ENCODE results near the gene TBC1D22A. TPM values are rescaled to one million over a fixed set of nuclear protein-coding genes. Genes with fewer than 3 reads are reported as not detected.

TBC1D22A gene
- total RNA-seq, 1 donor from 2014 or later: 6.8 TPM

- H3K4me1 ChIP-seq (ENCODE audit: control insufficient read depth in 3 of 3, insufficient read depth in 3 of 3, low read length in 3 of 3): no peaks in the 10 kb centered on the region
- no peak overlapping the region for H3K9ac ChIP-seq (ENCODE audit: low read depth in 1 of 3, low read length in 3 of 3)
- peaks cover 0 to 8% (median 4%) of the 10 kb centered on the region in 3 donors for H3K27me3 ChIP-seq (ENCODE audit: control insufficient read depth in 3 of 3, insufficient read depth in 3 of 3, low read length in 3 of 3)
- H3K4me3 ChIP-seq (ENCODE audit: low read length in 3 of 3): no peak overlapping the region
- no peaks in the 10 kb centered on the region for H3K36me3 ChIP-seq (ENCODE audit: control insufficient read depth in 3 of 3, insufficient read depth in 3 of 3, low read length in 3 of 3)
- H3K9me3 ChIP-seq (ENCODE audit: control insufficient read depth in 3 of 3, low read length in 3 of 3): peaks cover 0 to 3% (median 0%) of the 10 kb centered on the region in 3 donors
- H3K27ac ChIP-seq (ENCODE audit: low read depth, low read length): no peak overlapping the region
Observed at GRCh38 chr22:47213571-47214230, 451.3 kb downstream of the TBC1D22A start.

- no peaks in the 10 kb centered on the region for H3K4me1 ChIP-seq (ENCODE audit: control insufficient read depth in 3 of 3, insufficient read depth in 3 of 3, low read length in 3 of 3)
- H3K9me3 ChIP-seq (ENCODE audit: control insufficient read depth in 3 of 3, low read length in 3 of 3): peaks cover 0 to 3% (median 0%) of the 10 kb centered on the region in 3 donors
- H3K9ac ChIP-seq (ENCODE audit: low read depth in 1 of 3, low read length in 3 of 3): no peak overlapping the region
- no peak overlapping the region for H3K4me3 ChIP-seq (ENCODE audit: low read length in 3 of 3)
- H3K27ac ChIP-seq (ENCODE audit: low read depth, low read length): no peak overlapping the region
- no peaks in the 10 kb centered on the region for H3K36me3 ChIP-seq (ENCODE audit: control insufficient read depth in 3 of 3, insufficient read depth in 3 of 3, low read length in 3 of 3)
- H3K27me3 ChIP-seq (ENCODE audit: control insufficient read depth in 3 of 3, insufficient read depth in 3 of 3, low read length in 3 of 3): peaks cover 0 to 9% (median 9%) of the 10 kb centered on the region in 3 donors
Observed at GRCh38 chr22:47215851-47216250, 453.4 kb downstream of the TBC1D22A start.

GRCh38 chr22:47218671-47219070 lies 456.2 kb downstream of the TBC1D22A start:
- Histone ChIP-seq H3K9ac (ENCODE audit: low read depth in 1 of 3, low read length in 3 of 3) (no peak overlapping the region), H3K9me3 (ENCODE audit: control insufficient read depth in 3 of 3, low read length in 3 of 3) (peaks cover 0 to 5% (median 0%) of the 10 kb centered on the region in 3 donors), H3K4me3 (ENCODE audit: low read length in 3 of 3) (no peak overlapping the region), H3K27me3 (ENCODE audit: control insufficient read depth in 3 of 3, insufficient read depth in 3 of 3, low read length in 3 of 3) (peaks cover 0 to 15% (median 9%) of the 10 kb centered on the region in 3 donors), H3K27ac (ENCODE audit: low read depth, low read length) (no peak overlapping the region), H3K36me3 (ENCODE audit: control insufficient read depth in 3 of 3, insufficient read depth in 3 of 3, low read length in 3 of 3) (no peaks in the 10 kb centered on the region), H3K4me1 (ENCODE audit: control insufficient read depth in 3 of 3, insufficient read depth in 3 of 3, low read length in 3 of 3) (no peaks in the 10 kb centered on the region)

- Histone ChIP-seq H3K4me1 (ENCODE audit: control insufficient read depth in 3 of 3, insufficient read depth in 3 of 3, low read length in 3 of 3) (no peaks in the 10 kb centered on the region), H3K9ac (ENCODE audit: low read depth in 1 of 3, low read length in 3 of 3) (no peak overlapping the region), H3K27ac (ENCODE audit: low read depth, low read length) (no peak overlapping the region), H3K36me3 (ENCODE audit: control insufficient read depth in 3 of 3, insufficient read depth in 3 of 3, low read length in 3 of 3) (no peaks in the 10 kb centered on the region), H3K27me3 (ENCODE audit: control insufficient read depth in 3 of 3, insufficient read depth in 3 of 3, low read length in 3 of 3) (peaks cover 0 to 15% (median 9%) of the 10 kb centered on the region in 3 donors), H3K4me3 (ENCODE audit: low read length in 3 of 3) (no peak overlapping the region), H3K9me3 (ENCODE audit: control insufficient read depth in 3 of 3, low read length in 3 of 3) (peaks cover 0 to 5% (median 0%) of the 10 kb centered on the region in 3 donors)
Observed at GRCh38 chr22:47219789-47220188, 457.3 kb downstream of the TBC1D22A start.

GRCh38 chr22:47220752-47221151 lies 458.3 kb downstream of the TBC1D22A start:
- no peaks in the 10 kb centered on the region for H3K36me3 ChIP-seq (ENCODE audit: control insufficient read depth in 3 of 3, insufficient read depth in 3 of 3, low read length in 3 of 3)
- H3K27ac ChIP-seq (ENCODE audit: low read depth, low read length): no peak overlapping the region
- H3K9ac ChIP-seq (ENCODE audit: low read depth in 1 of 3, low read length in 3 of 3): no peak overlapping the region
- peaks cover 0 to 24% (median 9%) of the 10 kb centered on the region in 3 donors for H3K27me3 ChIP-seq (ENCODE audit: control insufficient read depth in 3 of 3, insufficient read depth in 3 of 3, low read length in 3 of 3)
- H3K4me3 ChIP-seq (ENCODE audit: low read length in 3 of 3): no peak overlapping the region
- H3K4me1 ChIP-seq (ENCODE audit: control insufficient read depth in 3 of 3, insufficient read depth in 3 of 3, low read length in 3 of 3): no peaks in the 10 kb centered on the region
- H3K9me3 ChIP-seq (ENCODE audit: control insufficient read depth in 3 of 3, low read length in 3 of 3): peaks cover 0 to 5% (median 0%) of the 10 kb centered on the region in 3 donors

GRCh38 chr22:47221840-47222615 lies 459.6 kb downstream of the TBC1D22A start:
- Histone ChIP-seq H3K4me1 (ENCODE audit: control insufficient read depth in 3 of 3, insufficient read depth in 3 of 3, low read length in 3 of 3) (no peaks in the 10 kb centered on the region), H3K27ac (ENCODE audit: low read depth, low read length) (no peak overlapping the region), H3K4me3 (ENCODE audit: low read length in 3 of 3) (no peak overlapping the region), H3K9ac (ENCODE audit: low read depth in 1 of 3, low read length in 3 of 3) (no peak overlapping the region), H3K27me3 (ENCODE audit: control insufficient read depth in 3 of 3, insufficient read depth in 3 of 3, low read length in 3 of 3) (peaks cover 0 to 31% (median 9%) of the 10 kb centered on the region in 3 donors), H3K9me3 (ENCODE audit: control insufficient read depth in 3 of 3, low read length in 3 of 3) (peaks cover 0 to 5% (median 0%) of the 10 kb centered on the region in 3 donors), H3K36me3 (ENCODE audit: control insufficient read depth in 3 of 3, insufficient read depth in 3 of 3, low read length in 3 of 3) (no peaks in the 10 kb centered on the region)

Other genes with a start within 250 kb of the TBC1D22A start
- 2.1 TPM for gene CELSR1, start 225.0 kb upstream of the TBC1D22A start, total RNA-seq
- gene GRAMD4, start 142.3 kb upstream of the TBC1D22A start, total RNA-seq: 26.1 TPM
- gene CERK, start 24.4 kb upstream of the TBC1D22A start, total RNA-seq: 18.3 TPM